ENCODE results near the gene LRP8. TPM values are rescaled to one million over a fixed set of nuclear protein-coding genes. Genes with fewer than 3 reads are reported as not detected.
A peak's percentile ranks its signal among the peaks of the same experiment; 100 is the strongest.

LRP8 gene
- total RNA-seq, 1 experiment from 2014 or later, result 56.3 TPM

DNA sequence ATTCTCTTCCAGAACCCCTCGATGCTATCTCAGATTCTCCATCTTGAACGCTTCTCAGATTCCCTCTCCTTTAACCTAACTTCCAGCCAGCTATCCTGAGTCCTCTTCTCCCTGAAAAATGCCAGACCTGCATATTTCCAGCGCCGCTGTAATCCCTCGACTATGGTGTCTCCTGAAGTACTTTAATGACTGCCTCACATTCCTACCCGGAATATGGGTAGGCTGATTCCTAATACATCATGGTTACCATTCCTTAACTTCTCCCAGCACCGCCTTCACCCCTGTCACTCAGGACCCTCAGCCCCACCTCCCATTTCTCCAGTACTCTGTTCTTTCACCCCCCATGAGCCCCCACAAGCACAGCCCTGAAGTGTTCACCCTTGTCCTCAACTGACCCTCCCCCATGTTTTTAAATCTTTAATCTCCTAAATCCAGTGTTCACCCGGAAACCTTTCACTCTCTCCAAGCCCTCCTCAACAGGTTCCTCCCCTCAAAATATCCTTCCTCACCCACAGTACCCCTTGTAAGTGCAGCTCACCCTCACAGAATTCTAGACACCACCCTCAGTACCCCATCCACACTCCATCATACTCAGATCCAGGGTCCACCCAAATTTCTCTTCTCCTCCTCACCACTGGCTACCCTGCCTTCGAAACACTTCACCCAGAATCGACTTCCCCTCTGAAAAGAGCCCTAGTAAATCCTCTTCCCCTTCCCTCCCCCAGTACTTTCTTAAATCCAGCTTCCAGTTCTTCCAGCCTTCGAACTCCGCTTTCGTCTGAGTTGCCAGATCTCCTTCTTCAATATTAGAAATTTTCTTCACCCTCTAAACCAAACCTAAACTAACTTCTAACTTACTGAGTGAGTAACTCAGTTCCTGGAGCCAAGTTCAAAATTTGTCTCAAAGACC is 130.3 kb downstream of the LRP8 start:
- H3K4me3 ChIP-seq (replicated peaks in 1 of 2; ENCODE audit: low read depth in 1 of 2, low read length in 2 of 2), result peak overlapping the region; percentile 66 to 83
- H3K27ac ChIP-seq (ENCODE audit: low read depth, low read length), result peak overlapping the region; percentile 81
- no peak for DNase-seq (ENCODE audit: low read depth, low spot score)
- POLR2A ChIA-PET, result no interaction called here
- peaks cover 0 to 4% of the 10 kb centered on the region in 2 experiments; a peak in 2 of 4 replicates for H3K36me3 ChIP-seq (ENCODE audit: control insufficient read depth in 1 of 2, insufficient read depth in 2 of 2, low read length in 2 of 2)
- RAD21 ChIA-PET (ENCODE audit: low non-redundant PET in 1 of 2, low total read pairs in 2 of 2, uncharacterized antibody in 2 of 2, unreplicated experiment in 2 of 2), result no interaction called here
- BruUV-seq (replicated peaks), result TSS peak; percentile 57
- H3K4me1 ChIP-seq (ENCODE audit: control insufficient read depth in 1 of 2, insufficient read depth in 2 of 2, low read length in 2 of 2), result peaks cover 10 to 24% of the 10 kb centered on the region in 2 experiments
- peak overlapping the region; percentile 91 for H3K9ac ChIP-seq (ENCODE audit: low read length)
- no peak overlapping the region for H2AFZ ChIP-seq (ENCODE audit: low read depth, low read length, poor library complexity, severe bottlenecking)
- H3K27me3 ChIP-seq (ENCODE audit: insufficient read depth, low read length), result no peaks in the 10 kb centered on the region
- peak; percentile 31 for ATAC-seq
- H3K4me2 ChIP-seq (ENCODE audit: low read length), result peak overlapping the region; percentile 93
- H3K79me2 ChIP-seq (ENCODE audit: insufficient read depth, low read length), result peaks cover 18% of the 10 kb centered on the region
- H4K20me1 ChIP-seq (ENCODE audit: insufficient read depth), result no peaks in the 10 kb centered on the region
- TF ChIP-seq SRF (IDR thresholded peaks at IDR 0.05; ENCODE audit: low read depth) (no peak), POLR2AphosphoS5 (IDR thresholded peaks at IDR 0.05; ENCODE audit: low read depth, low read length) (no peak), EGR1 (IDR thresholded peaks at IDR 0.05; ENCODE audit: low read depth) (no peak), TCF7L2 (IDR thresholded peaks at IDR 0.05; ENCODE audit: borderline replicate concordance, extremely low read depth, insufficient read depth, insufficient read length) (no peak), POLR2A (IDR thresholded peaks at IDR 0.05; ENCODE audit: borderline replicate concordance, extremely low read depth, insufficient read depth, insufficient read length) (no peak), EZH2 (IDR thresholded peaks at IDR 0.05) (no peak), CBX3 (IDR thresholded peaks at IDR 0.05; ENCODE audit: low read depth) (no peak), EZH2phosphoT487 (IDR thresholded peaks at IDR 0.05; ENCODE audit: borderline replicate concordance) (no peak)
- TF ChIP-seq, protein P1, sequence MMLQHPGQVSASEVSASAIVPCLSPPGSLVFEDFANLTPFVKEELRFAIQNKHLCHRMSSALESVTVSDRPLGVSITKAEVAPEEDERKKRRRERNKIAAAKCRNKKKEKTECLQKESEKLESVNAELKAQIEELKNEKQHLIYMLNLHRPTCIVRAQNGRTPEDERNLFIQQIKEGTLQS (IDR thresholded peaks at IDR 0.05), result no peak
- CTCF ChIA-PET, result interaction anchor here (0.5 kb wide), 1 partner anchor 33 kb away, joined by 3 read pairs; no protein-coding TSS in a partner anchor
- no peaks in the 10 kb centered on the region for H3K9me2 ChIP-seq (ENCODE audit: insufficient read depth)
- intact Hi-C loops (cut with micrococcal nuclease), result no loop called here
- no peaks in the 10 kb centered on the region for H3K9me3 ChIP-seq (ENCODE audit: control insufficient read depth in 1 of 2, insufficient read depth in 1 of 2, low read depth in 1 of 2, low read length in 2 of 2)
